ENCODE measurements around the gene PRDM12.
"Not testable (repeated sequence)": the region's sequence is repeated elsewhere in the genome, so short reads cannot be mapped to it uniquely, and the experiment has no call there.

PRDM12 gene

DNA sequence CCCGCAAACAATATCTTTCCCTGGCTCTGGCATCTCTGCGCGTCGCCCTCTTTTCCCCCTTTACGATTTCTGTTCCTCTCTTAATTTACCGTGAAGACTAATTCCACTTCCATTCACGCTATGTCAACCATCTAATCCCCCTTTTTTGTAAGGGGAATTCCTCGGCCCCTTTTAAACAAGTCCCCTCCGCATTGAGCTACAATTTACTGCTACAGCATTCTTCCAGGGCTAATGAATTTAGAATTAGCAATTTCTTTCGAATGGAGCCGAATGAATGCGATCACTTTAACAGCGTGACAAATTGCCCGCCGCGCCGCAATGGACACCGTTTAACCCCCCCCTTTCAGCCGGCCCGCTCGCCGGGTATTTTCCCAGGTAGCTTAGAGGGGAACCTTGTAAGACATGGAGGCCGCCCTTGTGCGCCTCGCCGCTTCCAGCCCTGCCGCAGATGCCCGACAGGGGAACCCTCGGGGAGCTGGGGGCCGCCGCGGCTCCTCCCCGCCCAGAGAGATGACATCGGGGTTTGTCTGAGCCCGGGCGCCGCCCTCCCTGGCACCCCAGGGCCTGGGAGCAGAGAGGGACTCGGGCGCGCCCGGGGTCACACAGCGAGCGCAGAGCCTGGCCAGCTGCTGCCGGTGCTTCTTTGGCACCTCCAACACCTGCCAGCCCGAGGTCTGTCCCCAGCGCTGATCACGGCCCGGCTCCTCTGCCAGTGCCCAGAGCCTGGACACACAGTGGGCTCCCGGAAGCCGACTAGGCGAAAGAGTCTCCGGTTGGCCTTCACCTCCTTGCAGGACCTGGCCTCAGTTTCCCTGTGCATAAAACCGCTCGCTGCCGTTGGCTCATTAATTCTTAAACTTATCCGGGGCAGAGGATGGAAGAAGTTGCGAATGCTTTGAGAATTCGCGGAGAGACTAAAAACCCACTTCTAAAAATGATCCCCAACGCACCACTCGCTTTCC, 1.3 kb downstream of the PRDM12 start:
- no peak for DNase-seq

DNA sequence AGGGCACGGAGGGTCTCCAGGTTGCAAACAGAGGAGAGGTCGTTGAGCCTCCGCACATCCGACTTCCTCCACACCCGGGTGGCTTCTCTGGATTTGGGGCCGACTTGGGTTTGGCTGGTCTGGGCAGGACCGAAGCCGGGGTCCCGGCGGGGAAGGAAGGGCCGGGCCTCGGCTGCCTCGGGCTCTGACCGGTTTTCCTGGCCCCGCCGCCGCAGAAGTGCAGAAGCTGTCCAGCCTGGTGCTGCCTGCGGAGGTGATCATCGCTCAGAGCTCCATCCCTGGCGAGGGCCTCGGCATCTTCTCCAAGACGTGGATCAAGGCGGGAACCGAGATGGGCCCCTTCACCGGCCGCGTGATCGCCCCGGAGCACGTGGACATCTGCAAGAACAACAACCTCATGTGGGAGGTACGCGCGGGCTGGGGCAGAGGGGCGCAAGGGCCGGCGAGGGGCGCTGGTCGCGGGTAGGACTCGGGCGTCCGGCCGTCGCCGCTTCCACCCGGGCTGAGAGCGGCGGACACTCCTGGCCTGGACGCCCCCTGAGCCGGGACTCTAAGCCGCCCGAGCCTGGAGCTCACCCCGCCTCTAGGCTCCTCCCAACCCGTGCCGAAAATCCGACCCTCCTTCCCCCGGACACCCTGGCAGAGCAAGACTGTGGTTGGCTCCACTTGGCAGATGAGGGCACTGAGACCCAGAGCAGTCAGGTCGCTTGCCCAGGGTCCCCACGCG, 2.2 kb downstream of the PRDM12 start:
- no peak for DNase-seq

DNA sequence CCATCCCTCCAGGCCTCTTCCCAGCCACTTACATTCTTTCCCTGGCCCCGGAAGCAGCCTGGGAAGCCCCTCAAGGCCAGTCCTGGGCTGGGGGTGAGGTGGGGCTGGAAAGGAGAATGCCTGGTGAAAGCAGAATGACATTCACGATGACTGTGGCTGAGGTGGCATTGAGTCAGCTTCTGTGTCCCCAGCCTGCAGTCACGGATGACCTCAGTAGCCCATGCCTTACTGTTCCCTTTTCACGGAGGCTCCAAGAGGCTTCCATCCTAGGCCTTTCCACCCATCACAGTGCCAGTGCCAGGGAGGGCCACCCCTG, 2.7 kb downstream of the PRDM12 start:
- DNase-seq, result no peak

- no peak for DNase-seq
Measured at GRCh38 chr9:130668196-130668595, 3.8 kb downstream of the PRDM12 start.

- no peak for DNase-seq
Measured at GRCh38 chr9:130668659-130669058, 4.3 kb downstream of the PRDM12 start.

DNA sequence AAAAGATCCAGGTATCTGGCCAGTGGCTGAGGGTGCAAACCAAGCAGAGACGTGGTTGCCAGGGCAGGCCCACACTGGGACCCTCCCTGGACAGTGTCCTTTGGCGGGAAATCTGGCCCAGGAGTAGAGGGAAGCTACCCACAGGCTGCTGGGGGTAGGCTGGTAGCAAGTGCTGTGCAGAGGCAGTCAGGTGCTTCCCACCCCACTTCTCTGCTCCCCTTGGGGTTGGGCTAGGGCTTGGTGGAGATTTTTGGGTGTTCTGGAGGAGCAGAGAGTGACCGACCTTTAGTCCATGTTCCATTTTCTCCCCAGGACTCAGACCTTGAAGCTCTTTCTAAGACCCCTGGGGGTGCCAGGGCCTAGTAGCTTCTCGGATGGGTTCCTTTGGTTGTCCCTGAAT, 5.6 kb downstream of the PRDM12 start:
- DNase-seq, result no peak

DNA sequence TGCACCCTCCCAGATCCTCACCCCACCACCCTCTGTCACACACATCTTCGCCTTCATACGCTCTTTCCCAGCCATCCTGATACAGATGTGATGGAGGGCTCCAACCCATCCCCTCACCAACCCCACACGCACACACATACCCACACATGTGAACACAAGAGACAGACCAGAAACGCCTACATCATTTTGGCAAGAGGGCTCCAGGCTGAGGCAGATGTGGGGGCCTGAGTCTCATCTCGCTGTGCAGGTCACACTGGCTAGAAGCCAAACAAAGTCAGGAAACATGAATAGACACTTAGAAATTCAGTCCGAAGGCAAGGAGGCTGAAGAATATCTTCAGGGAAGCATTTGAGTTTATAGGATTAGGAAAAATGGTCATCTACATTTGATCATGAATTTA, 6.2 kb downstream of the PRDM12 start:
- no peak for DNase-seq

DNA sequence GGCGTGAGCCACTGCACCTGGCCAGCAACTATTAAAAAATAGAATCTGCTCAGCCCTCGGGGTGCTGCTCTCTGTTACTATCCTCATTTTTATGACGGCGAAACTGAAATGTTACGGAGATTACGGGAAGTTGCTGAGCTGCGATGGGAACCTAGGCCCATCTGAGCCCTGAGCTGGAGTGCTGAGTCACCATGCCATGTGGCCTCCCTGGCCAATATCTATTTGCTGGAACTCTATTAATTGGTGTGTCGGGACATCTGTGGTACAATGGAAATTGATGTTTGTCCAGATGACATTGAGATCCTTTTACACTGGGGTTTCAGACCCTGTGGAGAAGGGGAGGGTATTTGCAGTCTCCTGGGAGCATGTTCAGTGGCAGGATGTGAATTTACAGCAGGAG, 8.1 kb downstream of the PRDM12 start:
- no peak for DNase-seq

- no peak for DNase-seq
Measured at GRCh38 chr9:130672933-130673615, 8.7 kb downstream of the PRDM12 start.

- no peak for DNase-seq
Measured at GRCh38 chr9:130675396-130675795, 11.0 kb downstream of the PRDM12 start.

GRCh38 chr9:130677252-130677651, 12.9 kb downstream of the PRDM12 start:
- DNase-seq, result no peak

GRCh38 chr9:130680836-130681768, 16.7 kb downstream of the PRDM12 start:
- peak; percentile 64 for DNase-seq

GRCh38 chr9:130681769-130682420, 17.5 kb downstream of the PRDM12 start:
- no peak for DNase-seq

GRCh38 chr9:130682421-130683121, 18.2 kb downstream of the PRDM12 start:
- DNase-seq, result peak; percentile 43

GRCh38 chr9:130685104-130685503, 20.7 kb downstream of the PRDM12 start:
- DNase-seq, result no peak

DNA sequence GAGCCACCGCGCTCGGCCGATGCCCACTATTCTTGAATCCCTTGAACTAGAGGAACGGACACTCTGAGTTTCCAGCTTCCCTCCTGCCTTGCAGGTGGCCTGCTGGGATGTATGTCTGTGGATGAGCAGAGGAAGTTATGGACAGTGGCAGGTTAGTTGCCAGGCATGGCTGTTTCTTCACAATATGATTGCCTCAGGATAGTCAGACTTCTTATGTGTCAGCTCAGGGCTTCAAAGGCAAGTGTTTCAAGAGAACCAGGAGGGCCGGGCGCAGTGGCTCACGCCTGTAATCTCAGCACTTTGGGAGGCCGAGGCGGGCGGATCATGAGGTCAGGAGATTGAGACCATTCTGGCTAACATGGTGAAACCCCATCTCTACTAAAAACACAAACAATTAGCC, 21.6 kb downstream of the PRDM12 start:
- DNase-seq, result not testable (repeated sequence)

DNA sequence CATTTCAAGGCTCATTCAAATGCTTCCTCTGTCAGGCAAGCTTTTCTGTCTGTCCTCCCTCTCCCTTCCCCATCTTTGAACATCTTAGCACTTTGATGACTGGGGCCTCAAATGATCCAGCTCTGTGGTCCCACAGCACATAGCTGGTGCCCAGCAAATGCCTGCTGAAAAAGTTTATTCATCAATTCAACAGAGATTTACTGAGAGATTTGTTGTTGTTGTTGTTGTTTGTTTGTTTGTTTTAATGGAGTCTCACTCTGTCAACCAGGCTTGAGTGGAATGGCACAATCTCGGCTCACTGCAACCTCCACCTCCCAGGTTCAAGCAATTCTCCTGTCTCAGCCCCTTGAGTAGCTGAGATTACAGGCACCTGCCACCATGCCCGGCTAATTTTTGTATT, 23.2 kb downstream of the PRDM12 start:
- DNase-seq, result no peak

GRCh38 chr9:130688072-130688471, 23.7 kb downstream of the PRDM12 start:
- no peak for DNase-seq

DNA sequence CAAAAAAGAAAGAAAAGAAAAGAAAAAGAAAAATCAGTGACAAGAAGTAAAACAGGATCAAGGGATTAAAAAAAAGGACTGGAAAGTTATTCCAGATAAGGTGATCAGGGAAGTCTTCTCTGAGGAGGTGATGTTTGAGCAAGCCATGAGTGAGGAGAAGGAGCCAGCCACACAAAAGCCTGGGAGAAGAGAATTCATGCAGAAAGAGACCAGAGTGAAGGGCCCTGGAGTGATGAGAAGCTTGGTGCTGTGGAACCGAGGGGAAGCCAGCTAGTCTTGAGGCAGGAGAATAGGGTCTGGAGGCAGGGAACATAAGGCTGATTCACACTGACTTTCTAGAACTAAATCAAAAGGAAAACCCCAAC, 25.2 kb downstream of the PRDM12 start:
- DNase-seq, result no peak

- no peak for DNase-seq
Measured at GRCh38 chr9:130689937-130690700, 25.7 kb downstream of the PRDM12 start.

- no peak for DNase-seq
Measured at GRCh38 chr9:130692321-130692720, 27.9 kb downstream of the PRDM12 start.

Measured in stimulated activated naive CD4-positive, alpha-beta T cell treated with Interleukin-2 at 50 U/mL for 16 hours (primary cell).